Peyer's patch (tissue), 4 donors: ENCODE measurements around the gene UNC13C. TPM values are rescaled to one million over a fixed set of nuclear protein-coding genes. Genes with fewer than 3 reads are reported as not detected.

Experiments
- DNase-seq, 3 donors: peaks; one replicate each; pipeline ENCODE4 v3.0.0-alpha.2; 2017 to 2019
- H3K27ac ChIP-seq, 4 donors: fragments of 200-600 bp; sonication (generic); one replicate each; pipeline ENCODE4 v1.5.1; 2016 to 2019
- H3K27me3 ChIP-seq, 2 donors: fragments of 200-600 bp; sonication (generic); one replicate each; pipeline ENCODE4 v1.5.1; 2019
- H3K36me3 ChIP-seq, 3 donors: fragments of 200-600 bp; sonication (generic); one replicate each; pipeline ENCODE4 v1.5.1; 2016 to 2019
- H3K4me1 ChIP-seq, 4 donors: fragments of 200-600 bp; sonication (generic); one replicate each; pipeline ENCODE4 v1.5.1; 2016 to 2019
- H3K4me3 ChIP-seq, 4 donors: fragments of 200-600 bp; sonication (generic); 1 replicate in 3 of 4; 2 replicates in 1 of 4; pipeline ENCODE4 v1.5.1; 2016 to 2019; ENCODE audit warnings: mild to moderate bottlenecking in 1 of 4
- H3K9me3 ChIP-seq, 4 donors: fragments of 200-600 bp; sonication (generic); one replicate each; pipeline ENCODE4 v1.5.1; 2016 to 2019; ENCODE audit warnings: mild to moderate bottlenecking in 1 of 4
- POLR2A ChIP-seq, 2 donors: fragments of 450-650 bp; IDR thresholded peaks; one replicate each; pipeline ENCODE4 v1.5.1; 2017; ENCODE audit warnings: antibody characterized with exemption in 2 of 2, mild to moderate bottlenecking in 2 of 2, moderate library complexity in 2 of 2
- total RNA-seq, 4 donors: library from RNA; depleted of rRNA; stranded (reverse); fragments of >200 nt; gene quantifications; one replicate each; pipeline ENCODE4 v1.1.0, GENCODE V29; 2016
- TF ChIP-seq, protein P1 (sequence below), 6 experiments: fragments of 450-650 bp in 4 of 6; fragments of 200-600 bp in 2 of 6; sonication (generic) in 1 of 6; IDR thresholded peaks; one replicate each; pipeline ENCODE4 v1.5.1; 2017 to 2019; ENCODE audit warnings: antibody characterized with exemption in 6 of 6, mild to moderate bottlenecking in 3 of 6, moderate library complexity in 1 of 6

UNC13C gene
- total RNA-seq, 4 donors from 2014 or later = under 0.01 to 3.3 (median 0.35) TPM

DNA sequence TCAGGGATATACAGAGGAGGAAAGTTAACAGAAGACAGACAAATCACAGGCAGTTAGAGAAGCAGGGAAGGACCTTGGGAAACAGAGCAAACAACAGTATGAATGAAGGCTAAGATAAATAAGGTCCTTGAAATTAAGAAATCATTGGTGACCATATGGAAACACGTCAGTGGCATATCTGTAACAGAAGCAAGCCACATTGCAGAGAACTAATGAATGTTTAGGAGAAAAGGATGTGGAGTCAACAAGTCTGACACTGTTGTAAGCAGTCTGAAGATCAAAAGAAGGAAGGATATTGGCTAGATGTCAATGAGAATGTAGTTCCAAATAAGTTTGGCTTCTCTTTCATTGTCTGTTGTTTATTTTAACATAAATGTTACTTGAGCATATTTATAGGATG, 542.4 kb downstream of the UNC13C start:
- no peak for TF ChIP-seq POLR2A (IDR thresholded peaks at IDR 0.05)
- TF ChIP-seq, protein P1, sequence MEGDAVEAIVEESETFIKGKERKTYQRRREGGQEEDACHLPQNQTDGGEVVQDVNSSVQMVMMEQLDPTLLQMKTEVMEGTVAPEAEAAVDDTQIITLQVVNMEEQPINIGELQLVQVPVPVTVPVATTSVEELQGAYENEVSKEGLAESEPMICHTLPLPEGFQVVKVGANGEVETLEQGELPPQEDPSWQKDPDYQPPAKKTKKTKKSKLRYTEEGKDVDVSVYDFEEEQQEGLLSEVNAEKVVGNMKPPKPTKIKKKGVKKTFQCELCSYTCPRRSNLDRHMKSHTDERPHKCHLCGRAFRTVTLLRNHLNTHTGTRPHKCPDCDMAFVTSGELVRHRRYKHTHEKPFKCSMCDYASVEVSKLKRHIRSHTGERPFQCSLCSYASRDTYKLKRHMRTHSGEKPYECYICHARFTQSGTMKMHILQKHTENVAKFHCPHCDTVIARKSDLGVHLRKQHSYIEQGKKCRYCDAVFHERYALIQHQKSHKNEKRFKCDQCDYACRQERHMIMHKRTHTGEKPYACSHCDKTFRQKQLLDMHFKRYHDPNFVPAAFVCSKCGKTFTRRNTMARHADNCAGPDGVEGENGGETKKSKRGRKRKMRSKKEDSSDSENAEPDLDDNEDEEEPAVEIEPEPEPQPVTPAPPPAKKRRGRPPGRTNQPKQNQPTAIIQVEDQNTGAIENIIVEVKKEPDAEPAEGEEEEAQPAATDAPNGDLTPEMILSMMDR (IDR thresholded peaks at IDR 0.05) = no peak
- Histone ChIP-seq H3K9me3 (no peaks in the 10 kb centered on the region), H3K4me1 (no peaks in the 10 kb centered on the region), H3K36me3 (no peaks in the 10 kb centered on the region), H3K4me3 (no peak overlapping the region), H3K27ac (no peak overlapping the region), H3K27me3 (no peaks in the 10 kb centered on the region)
- no peak for DNase-seq

DNA sequence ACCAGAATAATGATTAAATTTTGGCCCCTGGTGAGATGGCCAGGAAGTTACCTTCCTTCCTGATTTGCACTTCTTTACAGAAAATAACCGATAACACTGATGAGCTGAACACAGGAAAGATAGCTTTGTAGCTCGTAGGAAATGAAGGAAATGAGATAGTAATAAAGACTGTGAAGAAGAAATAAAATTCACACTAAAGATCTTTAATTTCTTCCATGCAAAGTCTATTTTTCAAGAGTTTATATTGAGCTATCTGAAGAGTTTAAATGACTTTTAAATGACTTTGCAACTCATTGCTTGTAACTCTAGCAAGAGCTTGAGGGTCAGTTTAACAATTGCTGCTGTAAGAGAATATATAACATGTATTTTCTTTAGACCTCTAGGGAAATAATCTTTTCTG, 543.0 kb downstream of the UNC13C start:
- Histone ChIP-seq H3K36me3 (no peaks in the 10 kb centered on the region), H3K27me3 (no peaks in the 10 kb centered on the region), H3K27ac (no peak overlapping the region), H3K9me3 (no peaks in the 10 kb centered on the region), H3K4me3 (no peak overlapping the region), H3K4me1 (no peaks in the 10 kb centered on the region)
- no peak for DNase-seq
- TF ChIP-seq, protein P1 (IDR thresholded peaks at IDR 0.05) = no peak
- no peak for TF ChIP-seq POLR2A (IDR thresholded peaks at IDR 0.05)

DNA sequence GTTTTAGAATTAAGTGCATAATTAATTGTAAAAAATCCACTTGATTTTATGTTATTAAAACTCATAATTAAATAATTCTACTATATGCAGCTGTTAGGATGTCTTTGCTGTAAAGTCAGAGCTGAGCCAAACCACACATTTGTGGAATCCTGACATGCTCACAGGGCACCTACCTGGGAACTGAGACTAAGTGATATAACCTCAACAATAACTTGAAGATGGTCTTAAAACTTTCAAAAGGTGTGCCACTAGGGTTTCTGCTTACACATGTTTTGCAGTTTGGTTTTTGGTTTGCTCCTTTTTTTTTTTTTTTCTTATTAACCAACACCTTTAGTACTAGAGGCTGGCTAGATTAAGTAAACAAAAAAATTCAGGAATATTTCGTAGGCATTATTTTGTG, 549.8 kb downstream of the UNC13C start:
- TF ChIP-seq, protein P1 (IDR thresholded peaks at IDR 0.05) = no peak
- TF ChIP-seq POLR2A (IDR thresholded peaks at IDR 0.05) = no peak
- Histone ChIP-seq H3K4me3 (no peak overlapping the region), H3K27me3 (no peaks in the 10 kb centered on the region), H3K27ac (no peak overlapping the region), H3K36me3 (no peaks in the 10 kb centered on the region), H3K4me1 (no peaks in the 10 kb centered on the region), H3K9me3 (no peaks in the 10 kb centered on the region)
- no peak for DNase-seq

DNA sequence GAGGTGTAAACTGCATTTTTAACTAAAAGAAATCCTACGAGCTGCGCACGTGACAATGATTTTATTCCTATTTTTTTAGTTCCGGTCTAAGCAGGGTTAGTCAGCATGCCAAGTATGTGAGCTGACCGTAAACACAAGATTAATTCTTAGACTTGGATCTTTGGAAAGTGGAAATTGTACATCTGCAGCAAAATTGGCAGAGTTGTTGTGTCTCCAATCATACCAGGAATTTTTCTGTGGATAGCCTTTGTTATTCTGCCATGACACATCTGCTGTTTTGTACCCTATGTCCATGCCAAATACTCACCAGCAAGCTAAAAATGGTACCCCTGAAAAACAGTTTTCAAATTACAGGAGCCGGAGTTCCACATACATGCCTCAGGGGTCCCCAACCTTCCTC, 562.5 kb downstream of the UNC13C start:
- H3K4me1 ChIP-seq = no peaks in the 10 kb centered on the region
- no peak overlapping the region for H3K27ac ChIP-seq
- H3K27me3 ChIP-seq = no peaks in the 10 kb centered on the region
- TF ChIP-seq, protein P1 (IDR thresholded peaks at IDR 0.05) = no peak
- no peak for TF ChIP-seq POLR2A (IDR thresholded peaks at IDR 0.05)
- no peak for DNase-seq
- no peak overlapping the region for H3K4me3 ChIP-seq
- H3K36me3 ChIP-seq = no peaks in the 10 kb centered on the region
- no peaks in the 10 kb centered on the region for H3K9me3 ChIP-seq

DNA sequence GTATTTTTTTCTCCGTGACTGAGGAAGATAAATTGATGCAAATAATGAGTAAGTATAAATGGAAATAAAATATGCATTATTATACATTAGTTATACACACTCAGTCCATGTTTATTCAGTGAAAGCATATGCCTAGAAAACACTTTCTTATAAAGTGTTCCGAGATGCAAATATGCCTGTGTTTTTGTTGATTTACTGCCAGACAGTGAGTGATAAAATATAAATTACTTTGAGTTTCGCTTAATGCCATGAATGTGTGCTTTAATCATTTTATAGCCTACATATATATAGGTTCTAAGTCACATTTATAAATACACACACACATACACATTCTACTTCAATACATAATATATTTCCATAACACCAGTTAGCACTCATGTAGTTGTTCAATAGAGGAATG, 569.2 kb downstream of the UNC13C start:
- DNase-seq = no peak
- H3K4me1 ChIP-seq = no peaks in the 10 kb centered on the region
- H3K4me3 ChIP-seq = no peak overlapping the region
- H3K27ac ChIP-seq = no peak overlapping the region
- no peaks in the 10 kb centered on the region for H3K9me3 ChIP-seq
- no peak for TF ChIP-seq POLR2A (IDR thresholded peaks at IDR 0.05)
- TF ChIP-seq, protein P1 (IDR thresholded peaks at IDR 0.05) = no peak
- H3K36me3 ChIP-seq = no peaks in the 10 kb centered on the region
- no peaks in the 10 kb centered on the region for H3K27me3 ChIP-seq

DNA sequence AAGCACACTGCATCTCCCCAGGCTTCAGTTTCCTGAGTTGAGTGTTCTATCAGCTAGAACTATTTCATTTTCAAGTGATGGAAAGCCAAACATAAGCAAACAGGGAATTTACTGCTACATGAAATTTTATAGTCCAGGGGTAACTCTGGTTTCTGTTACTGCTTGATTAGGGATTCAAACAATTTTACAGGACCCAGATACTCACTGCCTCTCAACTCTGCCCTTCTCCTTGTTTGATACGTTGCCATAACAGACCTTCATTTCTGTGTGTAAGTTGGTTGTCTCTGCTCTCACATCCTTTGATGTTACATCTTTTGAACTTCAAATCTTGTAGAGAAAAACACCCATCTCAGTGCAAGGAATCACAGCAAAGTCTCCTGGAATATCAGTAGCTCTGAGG, 572.7 kb downstream of the UNC13C start:
- no peak for TF ChIP-seq POLR2A (IDR thresholded peaks at IDR 0.05)
- TF ChIP-seq, protein P1 (IDR thresholded peaks at IDR 0.05) = no peak
- no peak for DNase-seq
- no peaks in the 10 kb centered on the region for H3K36me3 ChIP-seq
- H3K4me3 ChIP-seq = no peak overlapping the region
- no peaks in the 10 kb centered on the region for H3K4me1 ChIP-seq
- no peaks in the 10 kb centered on the region for H3K9me3 ChIP-seq
- no peak overlapping the region for H3K27ac ChIP-seq
- H3K27me3 ChIP-seq = no peaks in the 10 kb centered on the region
